ENCODE results near the gene DCUN1D3.

Gene DCUN1D3

DNA sequence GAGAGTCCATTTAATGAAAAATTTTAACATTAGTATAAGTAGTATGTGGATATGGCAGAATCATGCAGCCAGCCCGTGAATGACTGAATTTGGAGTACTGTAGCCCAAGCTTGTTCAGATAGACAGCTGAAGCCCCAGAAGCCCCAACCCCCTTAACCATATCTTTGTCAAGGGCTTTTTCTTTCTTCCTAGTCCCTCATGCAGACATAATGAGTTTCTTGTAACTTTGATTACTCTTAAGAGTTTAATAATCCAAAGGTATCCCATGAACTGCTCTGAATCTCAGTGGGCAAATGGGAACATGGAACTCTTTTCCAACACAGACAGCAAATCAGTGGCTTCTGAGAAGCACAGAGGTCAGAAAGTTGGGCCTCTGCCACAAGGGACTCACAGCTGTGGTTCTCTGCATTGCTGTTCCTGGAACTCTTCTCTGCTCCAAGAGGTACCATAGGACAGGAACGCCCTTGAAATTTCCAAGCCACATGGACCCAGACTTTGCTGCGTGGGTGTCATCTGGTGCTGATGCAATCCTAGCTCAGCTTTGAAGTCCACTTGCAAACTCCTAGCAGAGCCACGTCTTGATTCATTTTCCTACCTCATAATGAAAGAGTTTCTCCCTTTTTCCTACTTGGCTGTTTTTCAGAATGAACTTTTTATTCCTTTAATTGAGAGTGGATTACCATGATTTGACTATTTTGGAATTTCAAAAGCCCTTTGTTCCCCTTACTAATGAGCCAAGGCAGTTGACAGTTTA is 18.5 kb upstream of the DCUN1D3 start:
- DNase-seq (ENCODE audit: low read depth in 2 of 2) = no peak

DNA sequence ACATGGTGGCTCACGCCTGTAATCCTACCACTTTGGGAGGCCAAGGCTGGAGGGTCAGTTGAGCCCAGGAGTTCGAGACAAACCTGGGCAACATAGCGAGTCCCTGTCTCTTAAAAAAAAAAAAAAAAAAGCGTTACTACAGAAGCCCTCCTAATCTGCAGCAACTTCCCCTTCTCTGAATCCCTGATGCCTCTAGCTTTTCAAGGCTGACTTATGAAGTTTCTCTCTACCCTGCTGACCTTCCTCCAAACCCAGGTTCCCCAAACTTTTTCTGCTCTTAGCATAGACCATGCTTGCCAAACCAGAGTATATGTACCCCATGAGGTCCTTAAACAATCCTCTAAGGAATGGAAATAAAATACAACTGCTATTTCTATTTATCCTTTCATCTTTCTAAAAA is 16.8 kb upstream of the DCUN1D3 start:
- no peak for DNase-seq (ENCODE audit: low read depth in 2 of 2)

DNA sequence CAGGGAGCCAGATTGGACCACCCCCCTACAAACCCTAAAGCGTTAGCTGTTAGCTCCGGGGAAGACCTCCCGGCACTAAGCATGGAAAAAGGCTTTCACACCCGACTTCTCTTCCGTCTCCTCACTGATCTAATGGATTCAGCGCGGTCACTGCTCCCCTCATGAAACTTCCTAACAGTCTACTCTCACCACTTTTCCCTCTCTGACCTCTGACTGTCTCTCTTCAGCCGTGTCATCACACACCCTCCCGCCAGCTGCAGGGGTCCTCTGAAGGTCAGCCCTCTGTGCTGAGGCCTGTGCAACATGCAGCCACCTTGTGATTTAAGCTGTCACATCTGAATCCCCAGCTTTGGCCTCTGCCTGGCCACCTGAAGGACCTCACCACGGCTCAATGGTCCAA is 16.1 kb upstream of the DCUN1D3 start:
- DNase-seq (ENCODE audit: low read depth in 2 of 2) = no peak

DNA sequence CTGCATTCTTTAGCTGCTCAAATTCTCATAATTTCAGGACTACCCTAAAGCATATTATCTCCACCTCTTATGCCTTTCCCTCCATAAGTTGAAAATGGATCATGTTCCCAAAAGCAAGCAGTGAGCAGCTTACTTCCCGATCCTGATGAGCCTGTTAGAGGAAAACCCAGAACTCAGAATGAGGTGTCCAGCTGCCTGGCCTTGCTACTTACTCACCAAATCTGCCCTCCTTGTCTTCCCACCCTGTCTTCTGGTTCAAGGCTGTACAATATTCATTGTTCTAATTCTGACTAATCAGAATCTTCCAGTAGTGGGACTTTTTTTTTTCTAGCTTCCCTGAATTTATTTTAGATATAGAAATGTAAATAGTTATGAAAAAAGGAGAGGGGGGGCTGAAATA is 11.2 kb upstream of the DCUN1D3 start:
- no peak for DNase-seq (ENCODE audit: low read depth in 2 of 2)

DNA sequence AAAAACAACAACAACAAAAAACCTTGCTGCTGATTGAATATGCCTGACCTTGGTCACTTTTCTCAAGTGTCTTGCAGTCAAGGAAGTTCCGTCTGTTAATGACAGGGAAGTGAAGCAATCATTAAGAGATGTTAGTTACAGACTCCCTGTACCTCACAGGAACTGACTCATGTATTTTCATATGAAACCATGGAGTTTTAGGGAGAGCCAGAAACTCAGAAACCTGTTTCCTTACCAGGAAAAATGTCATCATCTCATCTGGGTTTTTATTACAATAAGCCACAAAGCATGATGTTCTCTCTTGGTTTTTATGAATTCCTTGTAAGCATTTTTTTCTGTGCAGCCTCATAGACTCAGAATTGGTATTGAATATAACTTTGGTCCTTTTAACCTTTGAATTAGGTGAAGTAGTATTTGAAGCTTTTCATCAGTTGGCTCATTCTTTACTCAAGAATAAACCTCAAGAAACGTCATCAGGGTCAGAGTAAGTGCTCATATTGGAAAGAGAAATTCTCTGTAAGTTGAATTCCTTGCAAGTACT is 10.7 kb upstream of the DCUN1D3 start:
- DNase-seq (ENCODE audit: low read depth in 2 of 2) = no peak

DNA sequence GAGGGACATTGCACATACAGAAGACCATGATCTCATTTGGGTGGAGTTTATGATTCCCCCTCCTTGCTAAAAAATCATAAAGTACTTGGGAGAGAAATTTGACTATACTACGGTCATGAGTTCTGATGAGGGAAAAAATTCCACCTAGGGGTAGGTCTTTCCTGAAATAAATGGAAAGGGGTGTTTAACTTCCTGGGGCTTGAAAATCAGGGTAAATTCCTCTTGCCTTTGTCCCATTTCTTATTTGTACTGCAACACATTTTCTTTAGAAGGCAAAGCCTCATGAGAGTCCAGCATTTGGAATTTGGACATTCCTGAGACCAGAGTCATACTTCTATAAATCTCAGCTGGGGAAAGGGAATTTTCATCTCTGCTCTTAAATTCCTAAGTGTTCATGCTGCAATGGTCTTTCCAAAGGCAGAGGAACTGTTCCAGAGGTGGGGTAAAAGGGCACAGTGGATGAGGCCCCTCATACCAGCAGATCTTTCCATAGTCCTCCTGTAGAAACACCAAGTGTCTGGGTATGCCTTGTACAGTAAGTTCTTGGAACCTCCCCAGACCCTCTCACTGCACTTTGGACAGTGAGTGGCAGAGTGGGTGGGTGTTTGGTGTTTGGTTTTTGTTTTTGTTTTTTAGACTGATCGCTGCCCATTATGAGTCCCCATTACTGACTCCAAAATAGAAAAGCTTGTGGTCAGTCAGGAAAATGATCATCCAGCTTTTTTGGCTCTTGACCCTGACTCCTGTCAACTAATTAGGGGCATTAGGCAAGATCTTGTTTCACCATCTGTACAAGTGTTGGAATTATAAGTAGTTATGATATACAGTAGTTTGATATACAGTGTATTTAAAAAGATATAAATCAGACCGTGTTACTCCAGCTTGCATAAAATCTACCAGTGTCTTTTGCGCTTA is 6.4 kb upstream of the DCUN1D3 start:
- no peak for DNase-seq (ENCODE audit: low read depth in 2 of 2)

DNA sequence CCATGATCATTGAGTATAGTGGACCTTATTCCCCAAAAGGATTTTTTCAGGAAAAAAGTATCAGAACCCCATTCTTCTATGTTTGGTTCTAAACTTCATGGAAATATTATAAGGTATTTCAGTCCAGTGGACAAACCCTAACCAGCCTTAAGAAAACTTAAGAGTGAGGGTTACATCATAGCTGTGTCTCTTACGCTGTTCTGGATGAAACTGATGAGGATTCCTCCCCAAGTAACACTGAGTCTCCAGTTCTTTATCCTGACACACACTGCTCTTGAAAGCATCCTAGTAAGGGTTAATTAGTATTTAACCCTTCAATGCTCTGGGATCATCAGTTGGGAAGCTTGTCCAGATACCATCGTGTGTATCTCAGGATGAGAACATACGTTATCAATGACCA is 5.4 kb upstream of the DCUN1D3 start:
- DNase-seq (ENCODE audit: low read depth in 2 of 2) = no peak

DNA sequence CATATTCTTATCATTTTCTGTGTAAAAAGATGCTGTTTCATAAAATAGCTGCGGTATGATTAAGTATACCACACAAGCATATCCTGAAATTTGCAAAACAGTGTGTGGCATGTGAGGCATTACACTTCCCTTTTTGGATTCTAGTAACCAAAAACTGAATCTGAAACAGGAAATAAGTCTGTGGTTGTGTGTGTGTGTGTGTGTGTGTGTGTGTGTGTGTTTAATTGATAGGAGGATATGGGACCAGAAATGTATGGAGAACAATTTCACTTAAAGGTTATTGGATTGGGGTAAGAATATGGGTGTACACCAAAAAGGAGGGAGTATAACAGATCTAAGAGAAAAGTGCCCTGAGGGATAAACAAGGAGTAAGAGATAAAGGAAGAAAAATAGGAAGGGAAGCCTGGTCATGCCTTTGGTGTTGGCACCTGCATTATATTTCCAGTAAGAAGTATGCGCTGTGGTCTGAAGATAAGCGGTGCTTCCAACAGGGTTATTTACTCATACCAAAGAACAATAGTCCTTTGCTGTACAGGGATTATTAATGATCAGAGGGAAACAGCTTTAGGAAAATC is 4.4 kb upstream of the DCUN1D3 start:
- DNase-seq (ENCODE audit: low read depth in 2 of 2) = no peak

DNA sequence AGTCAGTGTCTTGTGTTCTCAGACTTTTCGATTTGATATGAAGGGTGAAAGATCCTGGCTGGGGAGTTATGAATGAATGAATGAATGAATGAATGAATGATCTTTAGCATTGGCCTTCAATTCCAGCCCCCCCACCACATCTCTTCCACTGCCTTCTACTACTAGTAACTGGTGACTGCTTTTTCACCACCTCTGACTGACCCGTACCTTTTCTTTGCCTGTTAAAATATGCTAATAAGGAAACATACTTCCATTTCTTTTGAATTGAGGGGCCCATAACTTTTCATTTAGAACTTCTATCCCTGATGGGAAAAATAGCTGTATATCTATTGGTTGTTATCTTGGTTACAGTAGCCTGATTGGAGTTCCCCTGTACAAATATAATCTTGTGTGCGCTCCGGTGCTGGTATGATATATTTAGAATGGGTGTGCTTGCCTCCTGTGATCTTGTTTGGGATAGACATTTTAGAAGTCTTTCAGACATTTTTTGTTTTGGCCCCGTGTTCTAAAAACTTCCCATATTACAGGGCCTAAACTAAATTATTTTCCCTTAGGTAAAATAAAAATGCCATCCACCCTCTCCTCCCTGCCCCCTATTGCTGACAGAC is 3.8 kb upstream of the DCUN1D3 start:
- DNase-seq (ENCODE audit: low read depth in 2 of 2) = no peak

DNA sequence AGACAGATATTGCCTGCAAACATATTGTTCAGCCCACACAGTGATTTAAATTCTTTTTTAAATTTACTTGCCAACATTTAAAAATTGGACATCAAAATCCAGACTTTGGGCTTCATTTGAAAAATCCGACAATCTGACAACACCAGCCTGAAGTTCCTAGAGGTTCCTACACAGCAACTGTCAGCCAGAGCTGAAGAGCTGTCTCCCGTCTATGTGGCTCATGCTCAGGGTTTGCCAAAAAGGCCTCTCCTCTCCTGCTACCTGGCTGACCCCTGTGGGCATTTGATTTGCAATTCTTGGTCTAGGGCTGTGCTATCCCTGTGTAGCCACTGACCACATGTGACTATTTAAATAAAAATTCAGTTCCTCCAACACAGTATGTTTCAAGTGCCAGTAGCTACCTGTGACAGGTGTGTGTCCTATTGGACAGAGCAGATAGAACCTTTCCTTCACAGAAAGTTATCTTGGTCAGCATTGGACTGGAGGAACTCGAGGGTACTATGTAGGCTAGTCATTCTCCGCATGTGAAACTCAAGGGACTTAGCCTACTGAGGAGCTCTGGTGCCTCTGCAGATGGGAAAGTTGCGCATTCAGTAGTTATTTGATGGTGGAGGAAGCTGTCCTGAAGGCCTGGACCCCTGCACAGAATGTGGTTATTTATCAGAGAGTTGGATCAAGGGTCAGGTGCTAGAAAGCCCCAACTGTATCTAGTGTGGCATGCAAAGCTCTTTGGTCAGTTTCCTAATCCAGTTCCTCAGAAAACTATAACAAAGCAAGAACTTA is 3.1 kb upstream of the DCUN1D3 start:
- DNase-seq (ENCODE audit: low read depth in 2 of 2) = no peak

DNA sequence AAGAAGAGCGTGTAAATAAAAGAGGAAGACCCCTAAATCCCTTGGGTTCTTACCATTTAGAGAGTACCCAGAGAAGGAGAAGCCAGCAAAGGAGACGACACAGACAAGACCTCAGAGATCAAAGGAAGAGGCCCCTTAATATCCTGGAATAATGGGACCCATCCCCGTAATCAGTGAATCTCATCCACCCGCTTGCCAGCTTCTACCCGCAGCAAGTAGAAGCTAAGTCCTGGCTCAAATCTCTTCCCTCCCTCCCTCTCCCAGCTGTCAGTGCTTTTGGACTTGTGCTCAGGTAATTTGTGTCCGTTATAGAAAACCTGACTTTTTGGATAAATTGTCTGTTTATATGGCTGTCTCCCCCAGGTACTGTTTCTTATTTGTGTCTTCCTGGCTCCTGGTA is 2.3 kb upstream of the DCUN1D3 start:
- no peak for DNase-seq (ENCODE audit: low read depth in 2 of 2)

DNA sequence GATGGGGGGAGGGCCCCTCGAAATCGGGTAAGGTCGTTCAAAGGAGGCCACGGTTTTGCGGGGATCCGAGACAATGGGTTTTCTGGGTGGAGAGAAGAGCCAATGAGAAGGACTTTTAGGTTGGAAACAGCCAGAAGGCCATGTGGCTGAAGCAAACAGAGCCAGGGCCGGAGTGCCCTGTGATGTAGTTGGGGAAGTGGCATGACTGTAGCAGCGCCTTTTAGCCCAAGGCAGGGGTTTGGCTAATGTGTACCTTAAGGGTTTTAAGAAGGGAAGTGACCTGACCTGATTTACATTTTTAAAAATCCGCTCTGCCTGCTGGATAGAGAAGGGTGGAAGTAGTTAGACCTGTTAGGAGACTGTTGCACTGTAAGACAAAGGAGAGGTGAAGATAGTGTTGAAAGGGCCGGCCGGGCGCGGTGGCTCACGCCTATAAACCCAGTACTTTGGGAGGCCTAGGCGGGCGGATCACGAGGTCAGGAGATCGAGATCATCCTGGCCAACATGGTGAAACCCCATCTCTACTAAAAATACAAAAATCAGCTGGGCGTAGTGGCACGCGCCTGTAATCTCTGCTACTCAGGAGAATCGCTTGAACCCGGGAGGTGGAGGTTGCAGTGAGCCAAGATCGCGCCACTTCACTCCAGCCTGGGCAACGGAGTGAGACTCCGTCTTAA is 1.4 kb upstream of the DCUN1D3 start:
- DNase-seq (ENCODE audit: low read depth in 2 of 2) = no peak

DNA sequence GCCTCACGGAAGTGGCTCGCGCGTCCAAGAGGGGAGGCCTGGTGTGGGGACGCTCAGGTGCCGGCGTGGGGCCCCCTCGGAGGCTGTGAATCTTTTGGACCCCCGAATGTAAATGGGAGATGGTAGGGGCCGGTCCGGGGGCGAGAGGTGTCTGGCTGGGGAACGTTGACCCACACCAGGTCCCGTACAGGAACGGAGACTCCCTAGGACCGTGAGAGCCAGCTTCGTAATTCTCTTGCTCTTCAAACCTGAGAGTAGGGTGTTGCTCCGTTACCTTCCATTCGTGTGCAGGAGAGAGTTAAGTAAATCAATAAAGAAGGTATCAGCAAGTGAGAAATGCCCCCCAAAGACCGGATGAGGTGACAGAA is 894 bp upstream of the DCUN1D3 start:
- no peak for DNase-seq (ENCODE audit: low read depth in 2 of 2)

DNA sequence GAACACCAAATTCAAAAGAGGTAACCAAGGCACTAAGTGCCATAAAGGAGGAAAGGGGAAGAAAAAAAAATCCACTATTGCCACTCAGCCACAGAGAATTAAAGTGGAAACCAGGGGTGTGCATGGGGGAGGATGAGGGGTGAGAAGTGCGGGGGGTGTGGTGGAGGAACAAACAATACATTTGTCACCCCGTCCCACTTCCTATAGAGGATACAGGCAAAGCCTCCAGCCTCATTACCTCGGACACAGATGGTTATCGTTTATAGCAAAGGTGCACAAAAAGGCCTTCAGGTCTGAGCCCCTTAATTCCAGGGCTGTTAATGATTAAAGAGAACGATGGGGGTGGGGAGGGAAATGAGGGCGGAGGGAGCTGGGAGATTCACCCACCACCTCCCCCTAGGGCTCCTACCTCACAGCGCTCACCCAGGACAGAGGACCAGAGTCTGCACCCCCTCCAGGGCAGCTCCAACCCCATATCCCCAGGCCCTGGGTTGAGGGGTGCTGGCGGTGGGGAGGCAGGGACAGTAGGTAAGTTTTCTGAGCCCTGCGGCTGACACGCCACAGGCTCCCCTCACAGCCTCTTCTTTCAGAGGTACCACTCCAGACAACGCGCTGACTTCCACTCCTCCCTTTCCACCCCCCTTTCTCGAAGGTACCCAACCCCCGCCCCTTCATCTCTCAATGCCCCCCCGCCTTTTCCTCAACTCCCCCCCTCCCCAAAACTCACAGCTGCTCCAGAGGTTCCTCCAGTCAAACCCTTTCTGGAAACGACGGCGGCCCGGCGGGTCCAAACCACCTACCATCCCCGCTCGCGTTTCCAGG is 470 bp downstream of the DCUN1D3 start:
- DNase-seq (ENCODE audit: low read depth in 2 of 2) = no peak

DNA sequence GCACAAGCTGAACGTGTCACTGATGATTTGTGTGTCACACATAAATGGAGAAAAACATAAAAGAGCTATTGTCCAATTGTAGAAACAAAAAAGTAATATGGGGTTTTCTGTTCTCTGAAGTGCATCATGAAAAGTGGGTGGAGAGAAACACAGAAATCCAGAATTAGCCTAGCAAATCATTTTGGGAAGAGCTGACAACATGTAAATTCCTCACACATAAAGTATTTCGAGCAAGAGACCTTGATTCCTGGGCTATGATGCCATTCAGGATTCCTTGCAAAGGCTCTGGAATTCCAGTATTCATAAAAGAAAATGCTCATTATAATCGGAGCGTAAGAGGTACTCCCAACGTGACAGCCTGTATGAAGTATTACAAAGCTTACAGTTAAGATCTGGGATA is 1.1 kb downstream of the DCUN1D3 start:
- DNase-seq (ENCODE audit: low read depth in 2 of 2) = no peak

DNA sequence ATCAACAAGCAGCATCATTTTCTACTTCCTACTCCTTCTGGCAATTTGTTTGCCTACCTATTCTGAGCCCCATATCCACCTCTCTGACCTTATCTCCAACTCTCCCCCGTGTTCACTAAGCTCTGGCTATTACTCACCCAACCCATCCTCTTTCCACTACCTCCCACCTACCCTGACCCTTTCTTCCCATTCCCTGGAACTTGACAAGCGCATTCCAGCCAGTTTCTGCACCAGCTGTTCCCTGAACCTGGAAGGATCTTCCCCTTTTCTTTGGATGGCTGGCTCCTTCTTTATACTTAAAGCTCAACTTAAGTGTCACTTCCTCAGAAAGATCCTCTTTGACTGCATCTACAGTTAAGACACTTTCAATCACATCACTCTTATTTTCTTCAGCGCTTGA is 2.2 kb downstream of the DCUN1D3 start:
- no peak for DNase-seq (ENCODE audit: low read depth in 2 of 2)

DNA sequence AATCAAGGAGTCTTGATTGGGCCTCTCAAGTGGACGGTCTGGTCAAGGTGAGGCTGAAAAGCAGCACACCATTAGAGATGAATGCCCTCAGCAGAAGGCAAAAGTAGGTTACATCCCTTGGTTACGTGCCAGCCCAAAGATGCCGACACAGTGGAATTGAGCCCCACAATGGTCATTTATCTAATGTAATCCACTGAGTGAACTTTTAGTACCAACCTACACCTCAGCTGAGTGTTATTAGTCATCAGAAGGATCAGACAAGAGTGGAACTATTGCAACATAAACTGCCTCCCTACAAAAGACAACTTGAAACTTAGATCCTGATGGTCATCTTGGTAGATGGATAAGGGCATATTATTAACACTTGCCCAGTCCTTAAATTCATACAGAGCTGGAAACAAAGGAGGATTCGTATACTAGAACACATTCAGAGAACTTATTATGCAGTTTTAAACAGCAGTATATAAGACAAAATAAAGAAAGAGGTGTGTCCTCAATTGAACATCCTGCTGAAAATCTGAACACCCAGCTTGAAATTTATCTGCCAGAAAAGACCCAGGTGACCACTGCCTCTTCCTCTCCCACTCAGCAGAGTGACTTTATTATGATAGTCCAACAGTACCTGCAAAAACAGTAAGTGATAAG is 2.8 kb downstream of the DCUN1D3 start:
- no peak for DNase-seq (ENCODE audit: low read depth in 2 of 2)

DNA sequence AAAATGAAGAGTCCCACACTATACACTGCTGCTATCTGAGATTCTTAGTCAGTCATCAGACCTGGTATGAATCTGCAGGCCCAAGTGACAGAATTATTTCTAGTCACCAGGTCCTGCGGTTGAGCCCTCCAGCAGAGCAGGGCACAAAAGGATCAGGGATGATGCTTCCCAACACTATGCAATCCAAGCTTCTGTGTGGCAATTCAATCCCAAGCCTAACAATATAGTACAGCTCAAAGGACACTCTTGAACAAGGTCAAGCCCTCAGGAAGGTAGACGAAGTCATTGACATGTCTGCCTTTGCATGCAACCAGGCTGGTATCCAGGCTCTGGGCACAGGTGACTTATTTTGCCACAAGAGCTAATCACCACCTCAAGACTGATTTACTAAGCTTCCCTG is 5.8 kb downstream of the DCUN1D3 start:
- DNase-seq (ENCODE audit: low read depth in 2 of 2) = no peak

DNA sequence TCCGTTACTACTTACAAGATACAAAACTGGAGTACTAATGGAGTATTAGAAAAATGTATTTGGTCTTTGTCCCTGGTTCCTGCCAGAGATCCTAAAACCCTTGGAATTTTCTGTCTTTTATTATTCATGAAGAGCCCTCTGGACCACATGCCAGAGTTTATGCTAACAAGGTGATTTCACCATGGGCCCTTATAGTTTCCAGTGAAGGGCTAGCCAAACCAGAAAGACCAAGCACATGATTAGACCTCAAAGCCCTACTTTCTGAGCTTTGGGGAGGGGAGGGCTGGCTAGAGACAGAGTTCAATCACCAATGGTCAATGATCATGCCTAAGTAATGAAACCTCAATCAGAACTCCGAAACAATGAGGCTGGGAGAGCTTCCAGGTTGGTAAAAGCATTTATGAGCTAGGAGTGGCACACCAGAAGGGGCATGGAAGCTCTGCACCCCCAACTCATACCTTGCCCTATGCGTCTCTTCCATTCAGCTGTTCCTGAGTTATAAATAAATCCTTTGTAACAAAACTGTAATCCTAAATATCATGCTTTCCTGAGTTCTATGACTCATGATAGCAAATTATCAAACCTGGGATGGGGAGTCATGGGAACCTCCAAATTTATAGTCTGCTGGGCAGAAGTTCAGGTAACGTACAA is 10.4 kb downstream of the DCUN1D3 start:
- DNase-seq (ENCODE audit: low read depth in 2 of 2) = no peak
